Upper lobe of right lung (tissue), 1 donor: ENCODE measurements around the gene PLPPR3. TPM values are rescaled to one million over a fixed set of nuclear protein-coding genes. Genes with fewer than 3 reads are reported as not detected.

Experiments
- ATAC-seq: fragments of 200-7000 bp; cut with Tn5 transposase; one replicate; pipeline ENCODE4 v1.9.1; 2020; ENCODE audit warnings: mild to moderate bottlenecking, moderate library complexity
- DNase-seq: peaks from one replicate; pipeline ENCODE4 v3.0.0-alpha.2; 2020
- H3K27ac ChIP-seq: fragments of 200-600 bp; one replicate; pipeline ENCODE4 v1.8.0; 2022
- H3K27me3 ChIP-seq: fragments of 200-600 bp; one replicate; pipeline ENCODE4 v1.8.0; 2022; ENCODE audit warnings: mild to moderate bottlenecking
- H3K36me3 ChIP-seq: fragments of 200-600 bp; one replicate; pipeline ENCODE4 v1.8.0; 2022
- H3K4me1 ChIP-seq: fragments of 200-600 bp; one replicate; pipeline ENCODE4 v1.8.0; 2022
- H3K4me3 ChIP-seq: fragments of 200-600 bp; one replicate; pipeline ENCODE4 v1.8.0; 2022; ENCODE audit warnings: mild to moderate bottlenecking
- H3K9me3 ChIP-seq: fragments of 200-600 bp; one replicate; pipeline ENCODE4 v1.8.0; 2022
- CTCF ChIP-seq: fragments of 200-600 bp; IDR thresholded peaks from one replicate; pipeline ENCODE4 v1.8.0; 2022; ENCODE audit warnings: antibody characterized with exemption
- intact Hi-C: fragments of 100-400 bp; cut with DNase I; formaldehyde crosslinking; loops from one replicate; pipeline ENCODE4 v1.11.0; 2022
- total RNA-seq: library from RNA; stranded (reverse); fragmentation: NEBNext Ultra II Directional; extraction: Animal tissue kit (Norgen Biotek cat#: 25700); gene quantifications from one replicate; pipeline ENCODE4 v1.2.1, GENCODE V29; 2021
- donor health status: DM: no; HTN: yes; CAD: no; lungs with severe emphysema.

The PLPPR3 gene
- total RNA-seq, 1 donor from 2014 or later, result 0.46 TPM

DNA sequence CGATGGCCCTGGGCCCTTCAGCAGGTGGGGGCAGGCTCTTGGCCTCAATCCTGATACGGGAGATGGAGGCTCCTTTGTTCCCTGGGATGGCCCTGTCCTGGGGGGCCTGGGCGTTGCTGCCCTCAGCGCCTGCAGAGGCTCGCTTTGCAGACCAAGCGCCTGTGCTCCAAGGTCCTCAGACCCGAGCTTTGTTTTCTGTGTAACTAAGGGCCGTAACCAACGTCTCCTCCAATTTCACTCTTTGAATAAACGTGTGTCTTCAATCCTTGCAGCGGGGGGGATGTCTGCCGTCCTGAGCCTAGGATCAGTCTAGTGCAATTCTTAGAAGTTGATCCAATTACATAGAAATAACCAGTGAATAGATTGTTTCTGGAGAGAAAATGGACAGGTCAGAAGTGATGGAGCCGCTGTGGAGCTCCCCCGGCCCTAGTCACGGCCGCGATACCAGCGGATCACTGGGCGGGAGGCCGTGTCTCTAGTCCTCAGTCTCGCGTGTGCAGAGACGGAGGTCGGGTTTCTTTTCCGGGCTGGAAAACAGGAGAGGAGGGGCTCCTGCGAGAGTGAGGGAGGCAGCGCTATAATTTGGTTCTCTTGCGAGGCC lies 19.2 kb downstream of the PLPPR3 start:
- Histone ChIP-seq H3K4me1 (peaks cover 46% of the 10 kb centered on the region), H3K27ac (peak overlapping the region; percentile 30), H3K27me3 (no peaks in the 10 kb centered on the region), H3K4me3 (peak overlapping the region; percentile 7), H3K36me3 (peaks cover 77% of the 10 kb centered on the region), H3K9me3 (no peaks in the 10 kb centered on the region)
- ATAC-seq, result no peak
- no peak for TF ChIP-seq CTCF
- DNase-seq, result no peak
- intact Hi-C loops, result no loop called here

GRCh38 chr19:801861-802497 lies 19.8 kb downstream of the PLPPR3 start:
- Histone ChIP-seq H3K4me3 (peak overlapping the region; percentile 83), H3K4me1 (peaks cover 46% of the 10 kb centered on the region), H3K9me3 (no peaks in the 10 kb centered on the region), H3K36me3 (peaks cover 71% of the 10 kb centered on the region), H3K27me3 (no peaks in the 10 kb centered on the region), H3K27ac (peak overlapping the region; percentile 61)
- TF ChIP-seq CTCF, result no peak
- peak; percentile 29 for ATAC-seq
- intact Hi-C loops, result no loop called here
- DNase-seq, result peak; percentile 88

- Histone ChIP-seq H3K27ac (peak overlapping the region; percentile 61), H3K4me1 (peaks cover 48% of the 10 kb centered on the region), H3K9me3 (no peaks in the 10 kb centered on the region), H3K4me3 (peak overlapping the region; percentile 83), H3K36me3 (peaks cover 64% of the 10 kb centered on the region), H3K27me3 (no peaks in the 10 kb centered on the region)
- DNase-seq (peak; percentile 89), ATAC-seq (peak; percentile 0)
- TF ChIP-seq CTCF, result no peak
- intact Hi-C loops, result no loop called here
Measured at GRCh38 chr19:801030-801860, 20.5 kb downstream of the PLPPR3 start.

DNA sequence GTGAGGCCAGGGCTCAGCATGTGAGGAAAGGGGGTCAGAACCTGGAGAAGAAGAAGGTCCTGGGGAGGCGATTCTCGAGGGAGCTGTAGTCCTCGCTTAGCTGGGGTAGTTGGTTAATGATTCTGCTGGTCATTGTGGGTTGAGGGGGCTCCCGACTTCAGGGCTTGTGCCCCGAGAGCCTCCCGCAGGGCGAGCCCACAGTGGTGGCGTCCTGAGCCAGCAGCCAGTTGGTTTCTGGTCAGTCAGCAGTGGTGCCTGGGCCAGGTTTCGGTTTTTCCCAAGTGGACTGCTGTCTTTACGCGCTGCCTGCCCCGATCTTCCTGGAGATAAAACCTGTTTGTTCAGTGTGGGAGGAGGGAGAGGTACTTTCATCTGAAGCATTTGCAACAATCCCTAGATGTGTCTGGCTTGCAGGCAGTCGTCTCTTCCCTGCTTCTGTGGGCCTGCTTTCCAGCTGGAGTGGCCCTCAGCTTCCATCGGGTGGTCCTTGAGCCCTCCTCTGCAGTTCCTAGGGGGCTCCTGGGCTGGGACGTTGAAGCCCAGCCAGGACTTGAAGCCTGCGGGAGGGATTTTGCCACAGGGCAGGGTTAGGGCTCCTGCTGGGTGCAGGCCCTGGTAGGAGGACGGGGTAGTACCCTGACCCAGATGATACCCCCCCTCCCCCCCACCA lies 21.3 kb downstream of the PLPPR3 start:
- Histone ChIP-seq H3K27me3 (no peaks in the 10 kb centered on the region), H3K9me3 (no peaks in the 10 kb centered on the region), H3K4me3 (peak overlapping the region; percentile 83), H3K36me3 (peaks cover 56% of the 10 kb centered on the region), H3K4me1 (peaks cover 55% of the 10 kb centered on the region), H3K27ac (peak overlapping the region; percentile 36)
- intact Hi-C loops, result no loop called here
- ATAC-seq, result no peak
- TF ChIP-seq CTCF, result no peak
- no peak for DNase-seq

DNA sequence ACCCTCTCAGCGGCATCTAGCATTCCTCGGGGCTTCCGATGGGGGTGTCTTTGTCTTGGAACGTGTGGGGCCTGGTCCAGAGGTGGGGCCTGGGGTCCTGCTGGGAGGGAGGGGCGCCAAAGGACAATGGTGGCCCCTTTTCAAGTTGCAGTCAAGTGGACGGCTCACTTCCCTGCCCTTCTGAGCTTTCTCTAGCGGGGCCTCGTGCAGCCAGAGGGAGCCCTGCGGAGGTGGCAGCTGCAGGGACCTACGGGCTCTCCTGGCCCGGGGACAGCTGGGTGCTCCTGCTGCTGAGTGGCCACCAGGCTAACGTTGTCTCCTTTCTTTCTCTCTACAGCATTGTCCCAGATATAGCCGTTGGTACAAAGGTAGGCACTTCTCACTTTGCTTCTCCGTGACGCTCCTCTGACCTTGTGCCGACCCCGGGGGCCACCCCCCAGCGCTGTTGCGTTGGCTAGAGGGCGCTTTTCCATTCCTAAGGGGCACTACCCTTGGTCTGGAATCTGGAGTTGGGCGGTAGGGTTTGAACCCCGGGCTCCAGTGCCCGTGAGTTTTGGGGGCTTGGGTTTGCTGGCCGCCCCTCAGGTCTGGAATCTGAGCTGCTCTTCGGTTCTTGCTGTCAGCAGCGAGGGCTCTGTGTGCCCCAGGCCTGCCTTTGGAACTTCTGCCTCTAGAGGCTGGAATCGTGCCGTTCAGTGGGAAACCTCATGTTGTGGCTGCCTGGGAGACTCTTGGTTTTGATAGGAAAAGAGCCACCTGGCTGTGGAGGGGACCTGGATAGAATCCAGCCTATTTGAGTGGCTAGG lies 22.5 kb downstream of the PLPPR3 start:
- DNase-seq (no peak), ATAC-seq (no peak)
- no peak for TF ChIP-seq CTCF
- peaks cover 44% of the 10 kb centered on the region for H3K36me3 ChIP-seq
- H3K27me3 ChIP-seq, result no peaks in the 10 kb centered on the region
- intact Hi-C loops, result no loop called here
- peak overlapping the region; percentile 85 for H3K27ac ChIP-seq
- no peaks in the 10 kb centered on the region for H3K9me3 ChIP-seq
- peak overlapping the region; percentile 83 for H3K4me3 ChIP-seq
- H3K4me1 ChIP-seq, result peaks cover 55% of the 10 kb centered on the region
